ENCODE measurements around the gene PCSK2.

- TF ChIP-seq CTCF (conservative IDR thresholded peaks at IDR 0.05) (no peak), EZH2 (IDR thresholded peaks at IDR 0.05; ENCODE audit: low read depth) (no peak)
Observed at GRCh38 chr20:17276101-17276500, 49.3 kb downstream of the PCSK2 start.

All from PC-9 (cell line).